ENCODE results near the gene PRTN3.

DNA sequence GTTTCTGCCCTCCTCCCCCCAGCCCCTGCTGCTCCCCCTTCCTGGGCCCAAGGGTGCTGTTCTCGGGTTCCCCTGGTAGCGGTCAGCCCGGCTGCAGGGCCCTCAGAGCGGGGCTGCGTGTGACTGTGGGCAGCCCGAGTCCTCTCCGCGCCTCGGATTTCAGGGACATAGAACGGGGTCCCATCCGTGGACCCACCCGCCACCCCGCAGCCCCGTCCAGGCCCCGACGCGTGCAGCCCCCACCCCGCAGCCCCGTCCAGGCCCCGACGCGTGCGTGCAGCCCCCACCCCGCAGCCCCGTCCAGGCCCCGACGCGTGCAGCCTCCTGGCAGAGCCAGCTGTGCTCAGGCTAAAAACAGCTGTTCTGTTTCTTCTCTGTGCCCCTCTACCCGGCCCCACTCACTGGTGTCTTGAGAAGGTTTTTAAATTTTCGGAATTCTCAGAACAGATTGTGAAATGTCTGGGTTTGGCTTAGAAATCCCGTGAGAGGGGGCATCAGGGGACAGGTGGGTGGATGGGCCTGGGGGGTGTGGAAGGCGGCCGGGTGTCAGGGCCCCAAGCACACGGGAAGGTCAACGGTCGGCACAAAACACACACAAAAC lies 5.5 kb upstream of the PRTN3 start:
- TF ChIP-seq FOS (IDR thresholded peaks at IDR 0.05; ENCODE audit: low read depth, low read length) (no peak), POLR2A (IDR thresholded peaks at IDR 0.05; ENCODE audit: low read depth, low read length) (no peak)
- TF ChIP-seq, protein P1, sequence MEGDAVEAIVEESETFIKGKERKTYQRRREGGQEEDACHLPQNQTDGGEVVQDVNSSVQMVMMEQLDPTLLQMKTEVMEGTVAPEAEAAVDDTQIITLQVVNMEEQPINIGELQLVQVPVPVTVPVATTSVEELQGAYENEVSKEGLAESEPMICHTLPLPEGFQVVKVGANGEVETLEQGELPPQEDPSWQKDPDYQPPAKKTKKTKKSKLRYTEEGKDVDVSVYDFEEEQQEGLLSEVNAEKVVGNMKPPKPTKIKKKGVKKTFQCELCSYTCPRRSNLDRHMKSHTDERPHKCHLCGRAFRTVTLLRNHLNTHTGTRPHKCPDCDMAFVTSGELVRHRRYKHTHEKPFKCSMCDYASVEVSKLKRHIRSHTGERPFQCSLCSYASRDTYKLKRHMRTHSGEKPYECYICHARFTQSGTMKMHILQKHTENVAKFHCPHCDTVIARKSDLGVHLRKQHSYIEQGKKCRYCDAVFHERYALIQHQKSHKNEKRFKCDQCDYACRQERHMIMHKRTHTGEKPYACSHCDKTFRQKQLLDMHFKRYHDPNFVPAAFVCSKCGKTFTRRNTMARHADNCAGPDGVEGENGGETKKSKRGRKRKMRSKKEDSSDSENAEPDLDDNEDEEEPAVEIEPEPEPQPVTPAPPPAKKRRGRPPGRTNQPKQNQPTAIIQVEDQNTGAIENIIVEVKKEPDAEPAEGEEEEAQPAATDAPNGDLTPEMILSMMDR (conservative IDR thresholded peaks at IDR 0.05; ENCODE audit: low read depth, low read length), result no peak
